AG04450 (cell line): ENCODE measurements around the gene KCNIP3. TPM values are rescaled to one million over a fixed set of nuclear protein-coding genes. Genes with fewer than 3 reads are reported as not detected.
"Not testable (repeated sequence)": the region's sequence is repeated elsewhere in the genome, so short reads cannot be mapped to it uniquely, and the experiment has no call there.

Experiments
- CTCF ChIA-PET: fragments of 300-600, 350-600 bp; formaldehyde crosslinking; extraction: SDS; loops from one replicate; lab custom pipeline; 2022; ENCODE audit warnings: antibody characterized with exemption, inconsistent platforms; lab: Charles Lee
- POLR2A ChIA-PET: fragments of 350-600 bp; formaldehyde crosslinking; extraction: SDS; loops from one replicate; lab custom pipeline; 2021; ENCODE audit warnings: antibody characterized with exemption, inconsistent platforms; lab: Yijun Ruan, JAX
- DNase-seq: peaks from one replicate; pipeline ENCODE4 v3.0.0-alpha.2; 2011; ENCODE audit warnings: low read depth, low spot score
- H3K27ac ChIP-seq: one replicate; pipeline ENCODE4 v1.5.1; 2012; ENCODE audit warnings: low read depth, low read length, control low read depth
- H3K27me3 ChIP-seq: one replicate; pipeline ENCODE4 v1.6.0; 2012; ENCODE audit warnings: low read length; ENCODE audit not compliant: control insufficient read depth, insufficient read depth
- H3K4me3 ChIP-seq: 2 replicates; pipeline ENCODE4 v1.5.1; 2011; ENCODE audit warnings: mild to moderate bottlenecking, low read depth, low read length, control low read depth
- H3K9me3 ChIP-seq: 2 replicates; pipeline ENCODE4 v1.5.1; 2012; ENCODE audit warnings: low read length; ENCODE audit not compliant: control insufficient read depth, insufficient read depth
- CTCF ChIP-seq: IDR thresholded peaks from 2 replicates; pipeline ENCODE4 v1.5.1; 2011; ENCODE audit warnings: low read depth, low read length, control low read depth, inconsistent platforms
- polyA plus RNA-seq: library from polyadenylated mRNA; depleted of rRNA; stranded (reverse); fragments of >200 nt; gene quantifications from 2 replicates; pipeline ENCODE4 v1.2.3, GENCODE V29; 2011

The KCNIP3 gene
- polyA plus RNA-seq, 1 experiment: 0.12 TPM

GRCh38 chr2:95376311-95377215 is 79.4 kb downstream of the KCNIP3 start:
- no peak for TF ChIP-seq CTCF
- H3K9me3 ChIP-seq: no peaks in the 10 kb centered on the region
- CTCF ChIA-PET: no interaction called here
- H3K27ac ChIP-seq: no peak overlapping the region
- no peak for DNase-seq
- POLR2A ChIA-PET: no interaction called here
- H3K27me3 ChIP-seq: peaks cover 2% of the 10 kb centered on the region
- no peak overlapping the region for H3K4me3 ChIP-seq

- CTCF ChIA-PET: interaction anchor here (4.1 kb wide), 1 partner anchor 12 kb away, joined by 15 read pairs; no protein-coding TSS in a partner anchor
- POLR2A ChIA-PET: no interaction called here
- no peak overlapping the region for H3K27ac ChIP-seq
Measured at GRCh38 chr2:95377216-95378123, 80.3 kb downstream of the KCNIP3 start.

GRCh38 chr2:95378281-95378680 is 81.1 kb downstream of the KCNIP3 start:
- H3K27ac ChIP-seq, H3K27me3 ChIP-seq, H3K9me3 ChIP-seq, H3K4me3 ChIP-seq, DNase-seq, POLR2A ChIA-PET: not testable (repeated sequence)
- CTCF ChIA-PET: interaction anchor here (4.1 kb wide), 1 partner anchor 11 kb away, joined by 15 read pairs; no protein-coding TSS in a partner anchor

More at GRCh38 chr2:95377216-95378123, 80.3 kb downstream of the KCNIP3 start:
- no peak for TF ChIP-seq CTCF
- peaks cover 2% of the 10 kb centered on the region for H3K27me3 ChIP-seq
- DNase-seq: no peak
- H3K4me3 ChIP-seq: no peak overlapping the region
- H3K9me3 ChIP-seq: no peaks in the 10 kb centered on the region

- H3K9me3 ChIP-seq: no peaks in the 10 kb centered on the region
- peaks cover 2% of the 10 kb centered on the region for H3K27me3 ChIP-seq
- DNase-seq: no peak
- ChIA-PET CTCF (interaction anchor here (0.9 to 4.1 kb wide), 2 partner anchors 10 to 21 kb away, joined by 3 to 15 read pairs; no protein-coding TSS in a partner anchor), POLR2A (no interaction called here)
- no peak overlapping the region for H3K4me3 ChIP-seq
- H3K27ac ChIP-seq: no peak overlapping the region
- TF ChIP-seq CTCF: no peak; the same call in 1 of the 2 replicates
Measured at GRCh38 chr2:95379371-95379831, 82.3 kb downstream of the KCNIP3 start.

GRCh38 chr2:95380280-95380679 is 83.1 kb downstream of the KCNIP3 start:
- Histone ChIP-seq H3K27ac (no peak overlapping the region), H3K27me3 (peaks cover 2% of the 10 kb centered on the region), H3K4me3 (no peak overlapping the region), H3K9me3 (no peaks in the 10 kb centered on the region; the same call in 1 of the 2 replicates)
- no peak for DNase-seq
- ChIA-PET CTCF (interaction anchor here (0.9 to 4.1 kb wide), 2 partner anchors 9 to 22 kb away, joined by 3 to 15 read pairs; no protein-coding TSS in a partner anchor), POLR2A (no interaction called here)
- TF ChIP-seq CTCF: no peak
